ENCODE results near the gene NRXN3.

NRXN3 gene

DNA sequence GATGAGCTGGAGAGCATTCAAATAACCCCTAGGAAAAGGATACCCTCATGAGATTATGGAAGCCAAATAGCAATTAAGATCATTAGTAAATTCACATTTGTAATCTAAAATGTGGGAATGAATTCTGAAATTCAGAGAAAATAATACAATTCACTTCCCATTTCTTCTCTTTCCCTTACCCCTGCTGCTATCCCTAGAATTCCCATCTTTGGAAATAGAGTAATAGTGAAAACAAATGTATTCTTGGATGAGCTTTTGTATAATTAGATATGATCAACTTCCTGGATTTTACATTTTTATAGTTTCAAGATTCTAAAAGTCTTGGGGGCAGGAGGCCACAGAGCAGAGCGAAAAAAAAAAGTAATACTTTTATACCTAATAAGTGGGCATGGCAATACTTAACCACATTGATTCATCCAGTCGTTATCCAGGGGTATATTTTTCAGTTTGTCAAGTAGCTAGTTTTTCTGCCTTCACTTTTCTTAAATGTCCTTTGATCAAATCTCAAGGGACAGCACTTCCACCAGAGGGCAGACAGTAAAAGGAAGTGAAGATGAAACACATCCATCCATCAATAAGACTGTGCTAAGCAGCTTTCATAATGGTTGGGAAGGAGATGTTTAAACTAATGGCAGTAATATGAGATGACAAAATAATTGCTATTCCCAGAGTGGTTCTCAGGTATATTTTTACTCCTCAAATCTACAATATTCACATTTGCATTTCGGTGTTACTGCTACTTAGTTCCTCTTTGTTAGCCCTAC, 1639.9 kb downstream of the NRXN3 start:
- H3K4me3 ChIP-seq (ENCODE audit: low read length), result no peak overlapping the region
- TF ChIP-seq, protein P1, sequence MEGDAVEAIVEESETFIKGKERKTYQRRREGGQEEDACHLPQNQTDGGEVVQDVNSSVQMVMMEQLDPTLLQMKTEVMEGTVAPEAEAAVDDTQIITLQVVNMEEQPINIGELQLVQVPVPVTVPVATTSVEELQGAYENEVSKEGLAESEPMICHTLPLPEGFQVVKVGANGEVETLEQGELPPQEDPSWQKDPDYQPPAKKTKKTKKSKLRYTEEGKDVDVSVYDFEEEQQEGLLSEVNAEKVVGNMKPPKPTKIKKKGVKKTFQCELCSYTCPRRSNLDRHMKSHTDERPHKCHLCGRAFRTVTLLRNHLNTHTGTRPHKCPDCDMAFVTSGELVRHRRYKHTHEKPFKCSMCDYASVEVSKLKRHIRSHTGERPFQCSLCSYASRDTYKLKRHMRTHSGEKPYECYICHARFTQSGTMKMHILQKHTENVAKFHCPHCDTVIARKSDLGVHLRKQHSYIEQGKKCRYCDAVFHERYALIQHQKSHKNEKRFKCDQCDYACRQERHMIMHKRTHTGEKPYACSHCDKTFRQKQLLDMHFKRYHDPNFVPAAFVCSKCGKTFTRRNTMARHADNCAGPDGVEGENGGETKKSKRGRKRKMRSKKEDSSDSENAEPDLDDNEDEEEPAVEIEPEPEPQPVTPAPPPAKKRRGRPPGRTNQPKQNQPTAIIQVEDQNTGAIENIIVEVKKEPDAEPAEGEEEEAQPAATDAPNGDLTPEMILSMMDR (conservative IDR thresholded peaks at IDR 0.05; ENCODE audit: low read length), result no peak
- no peak for DNase-seq (ENCODE audit: low read depth)

DNA sequence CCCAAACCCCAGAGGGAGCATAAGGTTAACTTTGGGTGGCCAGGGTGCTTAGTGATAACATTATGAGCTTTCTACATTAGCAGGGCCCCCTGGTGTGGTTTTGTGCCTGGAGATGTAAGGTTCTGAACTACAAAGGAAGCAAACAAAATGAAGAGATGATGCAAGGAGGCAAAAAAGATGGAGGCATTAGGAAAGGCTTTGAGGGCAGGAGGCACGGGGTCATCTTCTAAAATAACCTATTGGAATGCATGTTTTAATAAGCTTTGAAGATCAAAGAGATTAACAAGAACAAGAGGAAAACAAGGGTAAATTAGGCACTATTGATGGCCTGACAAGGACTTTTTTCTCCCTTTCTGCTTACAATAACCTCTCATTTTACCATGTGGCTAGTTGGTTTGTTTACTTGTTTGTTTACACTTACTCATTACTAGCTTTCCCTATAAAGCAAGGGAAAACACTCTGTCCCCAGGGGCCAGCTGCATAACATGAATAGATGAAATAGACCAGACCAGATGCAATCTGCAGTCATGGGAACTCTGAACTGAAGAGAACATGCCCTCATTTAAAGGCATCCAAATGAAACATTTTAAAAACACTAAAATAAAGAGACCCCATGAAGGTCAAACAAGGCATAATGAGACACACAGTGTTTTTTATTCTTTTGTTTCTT, 1650.8 kb downstream of the NRXN3 start:
- TF ChIP-seq, protein P1 (conservative IDR thresholded peaks at IDR 0.05; ENCODE audit: low read length), result no peak
- H3K4me3 ChIP-seq (ENCODE audit: low read length), result no peak overlapping the region
- DNase-seq (ENCODE audit: low read depth), result no peak

DNA sequence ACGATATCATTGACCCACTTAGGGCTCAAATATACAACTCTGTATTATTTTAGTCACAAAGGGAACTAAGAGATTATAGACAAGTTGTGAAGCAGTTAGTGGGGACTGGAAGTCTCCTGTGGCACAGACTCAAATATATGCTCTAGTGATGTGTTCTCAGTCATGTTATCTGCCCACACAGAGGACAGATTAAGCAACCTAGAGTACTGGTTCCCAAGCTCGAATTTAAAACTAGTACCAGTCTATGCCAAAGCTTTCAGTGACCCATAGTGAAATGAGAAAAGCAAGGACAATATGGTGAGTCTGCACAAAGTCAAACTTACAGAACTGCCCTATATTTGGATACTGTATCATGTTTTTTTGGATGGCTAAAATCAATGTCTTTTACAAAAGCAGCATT, 1651.9 kb downstream of the NRXN3 start:
- TF ChIP-seq, protein P1 (conservative IDR thresholded peaks at IDR 0.05; ENCODE audit: low read length), result no peak
- no peak overlapping the region for H3K4me3 ChIP-seq (ENCODE audit: low read length)
- DNase-seq (ENCODE audit: low read depth), result no peak

DNA sequence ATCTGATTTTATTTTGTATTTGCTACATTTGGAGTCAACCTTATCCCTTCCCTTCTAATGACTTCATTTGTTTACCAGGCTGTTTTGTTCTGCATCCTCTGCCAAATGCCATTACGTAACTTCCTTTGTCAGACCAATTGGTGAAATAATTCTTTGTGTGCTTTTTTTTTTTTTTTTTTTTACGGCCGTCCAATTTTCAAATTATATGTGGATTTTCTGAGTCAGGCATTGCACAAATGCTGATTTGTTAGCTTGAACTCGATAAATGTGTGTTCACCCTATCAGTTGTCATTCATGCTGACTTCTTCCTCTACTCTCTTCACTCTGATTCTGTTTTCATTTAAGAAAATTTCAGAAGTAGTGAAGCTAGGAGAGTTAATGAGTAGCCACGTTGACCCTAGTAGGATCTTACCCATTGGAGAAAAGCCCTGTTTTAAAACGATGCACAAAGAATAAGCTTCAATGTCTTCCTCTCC, 1654.9 kb downstream of the NRXN3 start:
- DNase-seq (ENCODE audit: low read depth), result peak; percentile 6
- TF ChIP-seq, protein P1 (conservative IDR thresholded peaks at IDR 0.05; ENCODE audit: low read length), result no peak
- no peak overlapping the region for H3K4me3 ChIP-seq (ENCODE audit: low read length)

DNA sequence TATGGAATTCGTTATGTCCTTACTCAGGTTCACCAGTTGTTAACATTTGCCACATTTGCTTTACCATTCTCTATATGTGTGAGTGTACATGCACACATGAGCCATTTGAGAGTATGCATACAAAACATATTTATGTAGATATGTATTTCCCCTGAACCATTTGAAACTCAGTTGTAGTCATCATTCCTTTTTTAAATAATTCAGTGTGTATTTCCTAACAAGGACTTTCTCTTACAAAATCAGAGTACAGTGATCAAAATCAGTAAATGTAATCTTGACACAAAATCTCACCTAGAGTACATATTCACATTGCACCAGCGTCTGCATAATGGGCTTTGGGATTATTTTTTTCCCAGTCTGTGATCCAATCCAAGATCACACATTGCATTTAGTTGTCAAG, 1656.2 kb downstream of the NRXN3 start:
- TF ChIP-seq, protein P1 (conservative IDR thresholded peaks at IDR 0.05; ENCODE audit: low read length), result no peak
- no peak overlapping the region for H3K4me3 ChIP-seq (ENCODE audit: low read length)
- DNase-seq (ENCODE audit: low read depth), result no peak

DNA sequence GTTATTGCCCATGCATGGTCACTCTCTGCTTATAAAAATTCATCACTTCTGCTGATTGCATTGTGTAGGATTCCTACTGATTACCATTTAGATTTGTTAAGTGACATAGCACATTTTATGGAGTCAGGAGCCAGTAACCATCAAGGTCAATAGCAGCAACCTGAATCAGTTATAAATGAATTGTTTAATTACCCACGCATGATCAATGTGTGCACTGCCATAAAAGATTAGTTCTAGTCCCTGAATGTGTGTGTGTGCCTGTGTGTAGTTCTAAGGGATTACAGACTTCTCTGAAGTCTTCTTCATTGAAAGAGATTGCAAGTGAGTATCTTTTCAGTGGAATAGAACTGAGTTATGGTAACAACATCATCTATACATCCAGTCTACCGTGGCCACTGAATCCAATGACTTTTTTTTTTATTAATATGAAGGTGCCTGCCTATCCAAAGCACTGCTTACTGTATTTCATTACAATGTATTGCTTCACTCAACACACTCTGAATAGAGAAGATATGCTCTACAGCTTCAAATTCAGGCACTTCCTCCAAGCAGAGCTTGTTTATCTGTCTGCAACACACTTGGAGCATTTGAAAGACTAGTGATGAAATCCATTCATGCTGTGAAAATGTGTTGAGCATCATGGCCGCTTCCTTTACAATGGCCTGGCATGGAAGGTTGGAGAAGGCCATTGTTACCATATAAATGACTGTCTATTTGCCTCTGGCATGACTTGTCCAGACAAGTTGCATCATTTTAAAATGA, 1659.4 kb downstream of the NRXN3 start:
- DNase-seq (ENCODE audit: low read depth), result no peak
- TF ChIP-seq, protein P1 (conservative IDR thresholded peaks at IDR 0.05; ENCODE audit: low read length), result no peak
- no peak overlapping the region for H3K4me3 ChIP-seq (ENCODE audit: low read length)
